ENCODE results near the gene OCA2.
A peak's percentile ranks its signal among the peaks of the same experiment; 100 is the strongest.

The OCA2 gene

GRCh38 chr15:27989838-27990237, 109.3 kb downstream of the OCA2 start:
- TF ChIP-seq, protein P1, sequence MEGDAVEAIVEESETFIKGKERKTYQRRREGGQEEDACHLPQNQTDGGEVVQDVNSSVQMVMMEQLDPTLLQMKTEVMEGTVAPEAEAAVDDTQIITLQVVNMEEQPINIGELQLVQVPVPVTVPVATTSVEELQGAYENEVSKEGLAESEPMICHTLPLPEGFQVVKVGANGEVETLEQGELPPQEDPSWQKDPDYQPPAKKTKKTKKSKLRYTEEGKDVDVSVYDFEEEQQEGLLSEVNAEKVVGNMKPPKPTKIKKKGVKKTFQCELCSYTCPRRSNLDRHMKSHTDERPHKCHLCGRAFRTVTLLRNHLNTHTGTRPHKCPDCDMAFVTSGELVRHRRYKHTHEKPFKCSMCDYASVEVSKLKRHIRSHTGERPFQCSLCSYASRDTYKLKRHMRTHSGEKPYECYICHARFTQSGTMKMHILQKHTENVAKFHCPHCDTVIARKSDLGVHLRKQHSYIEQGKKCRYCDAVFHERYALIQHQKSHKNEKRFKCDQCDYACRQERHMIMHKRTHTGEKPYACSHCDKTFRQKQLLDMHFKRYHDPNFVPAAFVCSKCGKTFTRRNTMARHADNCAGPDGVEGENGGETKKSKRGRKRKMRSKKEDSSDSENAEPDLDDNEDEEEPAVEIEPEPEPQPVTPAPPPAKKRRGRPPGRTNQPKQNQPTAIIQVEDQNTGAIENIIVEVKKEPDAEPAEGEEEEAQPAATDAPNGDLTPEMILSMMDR (IDR thresholded peaks at IDR 0.05; ENCODE audit: control insufficient read depth, extremely low read depth, insufficient read depth), result no peak
- no peak for DNase-seq (ENCODE audit: low read depth)

DNA sequence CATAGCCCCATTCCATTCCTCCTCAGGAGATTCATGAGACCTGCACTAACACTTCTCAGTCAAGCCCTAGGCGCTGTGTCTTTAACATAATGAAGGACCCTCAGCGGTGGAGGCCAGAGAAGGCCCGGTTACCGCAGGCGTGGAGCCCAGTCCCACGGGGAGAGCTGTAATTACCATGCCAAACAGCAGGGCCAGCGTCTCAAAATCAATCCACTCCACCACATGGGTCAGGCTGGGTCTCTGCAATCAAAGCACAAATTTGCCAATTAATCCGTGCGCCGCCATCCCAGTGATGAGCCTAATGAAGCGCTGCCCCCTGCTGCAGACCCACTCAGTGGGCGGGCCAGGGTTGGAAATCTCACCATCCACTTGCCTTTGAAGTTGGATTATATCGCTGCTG, 109.7 kb downstream of the OCA2 start:
- H3K4me3 ChIP-seq (ENCODE audit: low read depth, low read length), result no peak overlapping the region
- DNase-seq (ENCODE audit: low read depth), result no peak
- TF ChIP-seq, protein P1 (IDR thresholded peaks at IDR 0.05; ENCODE audit: control insufficient read depth, extremely low read depth, insufficient read depth), result no peak

More at GRCh38 chr15:27989838-27990237, 109.3 kb downstream of the OCA2 start:
- no peak overlapping the region for H3K4me3 ChIP-seq (ENCODE audit: low read depth, low read length)

DNA sequence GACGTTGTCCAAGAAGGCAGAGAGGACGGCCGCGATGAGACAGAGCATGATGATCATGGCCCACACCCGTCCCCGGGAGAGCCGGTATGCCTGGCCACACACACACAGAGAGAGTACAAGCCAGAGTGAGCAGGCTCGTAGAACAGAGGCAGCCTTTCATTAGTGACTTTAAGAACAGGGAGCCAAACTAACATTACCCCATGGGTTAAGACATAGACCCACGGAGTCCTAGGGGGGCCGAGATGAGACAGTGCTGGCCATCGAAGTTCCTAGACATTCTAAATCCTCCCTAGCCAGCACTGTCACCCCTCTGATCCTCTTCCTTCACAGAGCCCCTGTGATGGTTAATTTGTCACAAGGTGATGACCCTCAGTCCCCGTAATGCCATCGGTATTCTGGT, 114.0 kb downstream of the OCA2 start:
- DNase-seq (ENCODE audit: low read depth), result no peak
- H3K4me3 ChIP-seq (ENCODE audit: low read depth, low read length), result no peak overlapping the region
- TF ChIP-seq, protein P1 (IDR thresholded peaks at IDR 0.05; ENCODE audit: control insufficient read depth, extremely low read depth, insufficient read depth), result no peak

DNA sequence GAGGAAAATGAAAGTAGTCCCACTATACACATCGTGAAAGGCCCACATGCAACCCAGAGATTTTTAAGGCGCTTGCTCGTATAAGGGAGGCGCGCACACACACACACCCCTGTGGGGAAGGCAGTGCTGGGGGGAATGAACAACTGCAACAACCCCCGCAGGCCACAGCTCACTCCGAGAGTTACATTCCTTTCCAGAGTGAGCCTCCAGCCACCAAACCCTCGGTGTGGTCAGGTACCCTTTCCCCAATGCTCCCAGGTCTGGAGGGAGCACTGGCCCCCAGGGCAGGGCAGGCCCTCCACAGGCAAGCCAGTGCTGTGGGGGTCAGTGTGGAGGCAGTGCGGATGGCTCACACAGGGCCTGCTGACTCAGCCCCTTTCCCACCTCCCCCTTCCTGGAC, 115.6 kb downstream of the OCA2 start:
- TF ChIP-seq, protein P1 (IDR thresholded peaks at IDR 0.05; ENCODE audit: control insufficient read depth, extremely low read depth, insufficient read depth), result no peak
- no peak for DNase-seq (ENCODE audit: low read depth)
- no peak overlapping the region for H3K4me3 ChIP-seq (ENCODE audit: low read depth, low read length)

DNA sequence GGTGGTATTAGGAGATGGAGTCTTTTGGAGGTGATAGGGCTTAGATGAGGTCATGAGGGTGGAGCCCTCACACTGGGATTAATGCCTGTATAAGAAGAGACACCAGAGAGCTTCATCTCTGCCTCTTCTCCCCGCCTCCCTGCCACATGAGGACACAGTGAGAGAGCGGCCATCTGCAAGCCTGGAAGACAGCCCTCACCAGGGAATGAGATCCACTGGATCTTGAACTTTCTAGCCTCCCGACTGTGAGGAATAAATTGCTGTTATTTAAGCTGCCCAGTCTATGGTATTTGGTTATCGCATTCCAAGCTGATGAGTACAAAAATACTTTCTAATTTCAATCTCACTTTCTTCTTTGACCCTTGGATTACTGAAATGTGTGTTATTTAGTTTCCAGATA, 121.4 kb downstream of the OCA2 start:
- no peak overlapping the region for H3K4me3 ChIP-seq (ENCODE audit: low read depth, low read length)
- no peak for DNase-seq (ENCODE audit: low read depth)
- TF ChIP-seq, protein P1 (IDR thresholded peaks at IDR 0.05; ENCODE audit: control insufficient read depth, extremely low read depth, insufficient read depth), result no peak

DNA sequence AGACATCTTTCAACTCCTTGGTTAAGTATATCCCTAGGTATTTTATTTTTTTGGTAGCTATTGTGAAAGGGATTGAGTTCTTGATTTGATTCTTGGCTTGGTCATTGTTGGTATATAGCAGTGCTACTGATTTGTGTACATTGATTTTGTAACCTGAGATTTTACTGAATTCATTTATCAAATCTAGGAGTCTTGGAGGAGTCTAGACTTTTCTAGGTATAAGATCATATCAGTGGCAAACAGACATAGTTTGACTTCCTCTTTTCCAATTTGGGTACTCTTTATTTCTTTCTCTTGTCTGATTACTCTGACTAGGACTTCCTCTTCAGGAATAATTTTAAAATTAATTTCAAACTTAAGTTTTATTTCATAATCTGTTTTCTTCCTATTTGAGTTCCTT, 125.2 kb downstream of the OCA2 start:
- no peak for DNase-seq (ENCODE audit: low read depth)
- TF ChIP-seq, protein P1 (IDR thresholded peaks at IDR 0.05; ENCODE audit: control insufficient read depth, extremely low read depth, insufficient read depth), result no peak
- no peak overlapping the region for H3K4me3 ChIP-seq (ENCODE audit: low read depth, low read length)

DNA sequence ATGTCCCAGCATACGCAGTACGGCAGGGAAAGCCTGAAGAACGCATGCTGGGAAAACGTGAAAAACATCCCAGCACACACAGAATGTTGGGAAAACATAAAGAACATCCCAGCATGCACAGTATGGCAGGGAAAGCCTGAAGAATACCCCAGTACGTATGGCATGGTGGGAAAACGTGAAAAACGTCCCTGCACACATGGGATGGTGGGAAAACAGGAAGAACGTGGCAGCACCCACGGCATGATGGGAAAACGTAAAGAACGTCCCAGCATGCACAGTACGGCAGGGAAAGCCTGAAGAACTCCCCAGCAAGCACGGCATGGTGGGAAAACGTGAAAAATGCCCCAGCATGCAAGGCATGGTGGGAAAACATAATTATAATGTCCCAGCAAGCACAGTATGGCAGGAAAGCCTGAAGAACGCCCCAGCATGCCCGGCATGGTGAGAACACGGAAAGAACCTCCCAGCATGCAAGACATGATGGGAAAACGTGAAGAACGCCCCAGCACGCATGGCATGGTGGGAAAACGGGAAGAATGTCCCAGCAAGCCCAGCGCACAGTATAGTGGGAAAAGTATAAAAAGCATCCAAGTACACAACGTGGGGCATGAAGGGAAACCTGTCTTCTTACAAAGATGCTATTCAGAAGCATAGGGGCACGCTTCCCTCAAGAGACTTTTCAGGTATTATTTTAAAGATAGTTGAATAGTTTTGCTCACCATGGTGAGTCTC, 128.3 kb downstream of the OCA2 start:
- no peak for DNase-seq (ENCODE audit: low read depth)
- TF ChIP-seq, protein P1 (IDR thresholded peaks at IDR 0.05; ENCODE audit: control insufficient read depth, extremely low read depth, insufficient read depth), result no peak
- peak overlapping the region; percentile 35 for H3K4me3 ChIP-seq (ENCODE audit: low read depth, low read length)

Data from LNCaP clone FGC (cell line).